ENCODE results near the gene BNC2. TPM values are rescaled to one million over a fixed set of nuclear protein-coding genes. Genes with fewer than 3 reads are reported as not detected.

The BNC2 gene
- total RNA-seq, 1 experiment from 2014 or later: 0.20 TPM

GRCh38 chr9:16593746-16594145 is 276.7 kb downstream of the BNC2 start:
- DNase-seq: no peak
- ChIA-PET CTCF (no interaction called here), POLR2A (no interaction called here)
- peaks cover 5% of the 10 kb centered on the region for H3K27me3 Mint-ChIP-seq (ENCODE audit: insufficient read depth, unreplicated experiment)
- H3K4me1 Mint-ChIP-seq (ENCODE audit: low read depth, unreplicated experiment): no peaks in the 10 kb centered on the region
- no peak overlapping the region for H3K27ac Mint-ChIP-seq (ENCODE audit: unreplicated experiment)
- intact Hi-C loops (cut with micrococcal nuclease; ENCODE audit: unreplicated experiment): no loop called here
- no peak overlapping the region for H3K4me3 ChIP-seq (ENCODE audit: low read depth, low read length)
- H3K36me3 Mint-ChIP-seq (ENCODE audit: insufficient read depth, unreplicated experiment): no peaks in the 10 kb centered on the region
- no peaks in the 10 kb centered on the region for H3K4me1 ChIP-seq
- no peaks in the 10 kb centered on the region for H3K9me3 Mint-ChIP-seq (ENCODE audit: unreplicated experiment)
- H3K9me3 ChIP-seq: no peaks in the 10 kb centered on the region
- H3K36me3 ChIP-seq (ENCODE audit: control insufficient read depth, insufficient read depth, low read length): no peaks in the 10 kb centered on the region
- TF ChIP-seq, protein P1, sequence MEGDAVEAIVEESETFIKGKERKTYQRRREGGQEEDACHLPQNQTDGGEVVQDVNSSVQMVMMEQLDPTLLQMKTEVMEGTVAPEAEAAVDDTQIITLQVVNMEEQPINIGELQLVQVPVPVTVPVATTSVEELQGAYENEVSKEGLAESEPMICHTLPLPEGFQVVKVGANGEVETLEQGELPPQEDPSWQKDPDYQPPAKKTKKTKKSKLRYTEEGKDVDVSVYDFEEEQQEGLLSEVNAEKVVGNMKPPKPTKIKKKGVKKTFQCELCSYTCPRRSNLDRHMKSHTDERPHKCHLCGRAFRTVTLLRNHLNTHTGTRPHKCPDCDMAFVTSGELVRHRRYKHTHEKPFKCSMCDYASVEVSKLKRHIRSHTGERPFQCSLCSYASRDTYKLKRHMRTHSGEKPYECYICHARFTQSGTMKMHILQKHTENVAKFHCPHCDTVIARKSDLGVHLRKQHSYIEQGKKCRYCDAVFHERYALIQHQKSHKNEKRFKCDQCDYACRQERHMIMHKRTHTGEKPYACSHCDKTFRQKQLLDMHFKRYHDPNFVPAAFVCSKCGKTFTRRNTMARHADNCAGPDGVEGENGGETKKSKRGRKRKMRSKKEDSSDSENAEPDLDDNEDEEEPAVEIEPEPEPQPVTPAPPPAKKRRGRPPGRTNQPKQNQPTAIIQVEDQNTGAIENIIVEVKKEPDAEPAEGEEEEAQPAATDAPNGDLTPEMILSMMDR (IDR thresholded peaks at IDR 0.05; ENCODE audit: insufficient read depth in 1 of 2, low read depth in 1 of 2, low read length in 1 of 2, severe bottlenecking in 1 of 2, unreplicated experiment in 1 of 2): no peak
- H3K27me3 ChIP-seq (replicated peaks; ENCODE audit: control insufficient read depth, insufficient read depth, low read length): no peaks in the 10 kb centered on the region
- H3K4me3 Mint-ChIP-seq (ENCODE audit: unreplicated experiment): no peak overlapping the region
- no TSS peak for BruUV-seq (replicated peaks)

- H3K4me3 Mint-ChIP-seq (ENCODE audit: unreplicated experiment): no peak overlapping the region
- H3K9me3 Mint-ChIP-seq (ENCODE audit: unreplicated experiment): no peaks in the 10 kb centered on the region
- Histone ChIP-seq H3K27me3 (replicated peaks; ENCODE audit: control insufficient read depth, insufficient read depth, low read length) (no peaks in the 10 kb centered on the region), H3K4me1 (no peaks in the 10 kb centered on the region), H3K36me3 (ENCODE audit: control insufficient read depth, insufficient read depth, low read length) (no peaks in the 10 kb centered on the region), H3K9me3 (no peaks in the 10 kb centered on the region), H3K4me3 (ENCODE audit: low read depth, low read length) (no peak overlapping the region)
- intact Hi-C loops (cut with micrococcal nuclease; ENCODE audit: unreplicated experiment): no loop called here
- ChIA-PET POLR2A (no interaction called here), CTCF (no interaction called here)
- no peak overlapping the region for H3K27ac Mint-ChIP-seq (ENCODE audit: unreplicated experiment)
- DNase-seq: no peak
- TF ChIP-seq, protein P1 (IDR thresholded peaks at IDR 0.05; ENCODE audit: insufficient read depth in 1 of 2, low read depth in 1 of 2, low read length in 1 of 2, severe bottlenecking in 1 of 2, unreplicated experiment in 1 of 2): no peak
- no peaks in the 10 kb centered on the region for H3K36me3 Mint-ChIP-seq (ENCODE audit: insufficient read depth, unreplicated experiment)
- H3K27me3 Mint-ChIP-seq (ENCODE audit: insufficient read depth, unreplicated experiment): peaks cover 7% of the 10 kb centered on the region
- H3K4me1 Mint-ChIP-seq (ENCODE audit: low read depth, unreplicated experiment): no peaks in the 10 kb centered on the region
- BruUV-seq (replicated peaks): no TSS peak
Measured at GRCh38 chr9:16591092-16591491, 279.4 kb downstream of the BNC2 start.

- Mint-ChIP-seq H3K27ac (ENCODE audit: unreplicated experiment) (no peak overlapping the region), H3K36me3 (ENCODE audit: insufficient read depth, unreplicated experiment) (no peaks in the 10 kb centered on the region), H3K27me3 (ENCODE audit: insufficient read depth, unreplicated experiment) (peaks cover 3% of the 10 kb centered on the region), H3K4me3 (ENCODE audit: unreplicated experiment) (no peak overlapping the region), H3K4me1 (ENCODE audit: low read depth, unreplicated experiment) (no peaks in the 10 kb centered on the region), H3K9me3 (ENCODE audit: unreplicated experiment) (no peaks in the 10 kb centered on the region)
- ChIA-PET POLR2A (no interaction called here), CTCF (no interaction called here)
- TF ChIP-seq, protein P1 (IDR thresholded peaks at IDR 0.05; ENCODE audit: insufficient read depth in 1 of 2, low read depth in 1 of 2, low read length in 1 of 2, severe bottlenecking in 1 of 2, unreplicated experiment in 1 of 2): no peak
- no peak overlapping the region for H3K4me3 ChIP-seq (ENCODE audit: low read depth, low read length)
- DNase-seq: no peak
- no peaks in the 10 kb centered on the region for H3K27me3 ChIP-seq (replicated peaks; ENCODE audit: control insufficient read depth, insufficient read depth, low read length)
- intact Hi-C loops (cut with micrococcal nuclease; ENCODE audit: unreplicated experiment): no loop called here
- no TSS peak for BruUV-seq (replicated peaks)
- H3K4me1 ChIP-seq: no peaks in the 10 kb centered on the region
- no peaks in the 10 kb centered on the region for H3K36me3 ChIP-seq (ENCODE audit: control insufficient read depth, insufficient read depth, low read length)
- H3K9me3 ChIP-seq: no peaks in the 10 kb centered on the region
Measured at GRCh38 chr9:16585591-16585990, 284.9 kb downstream of the BNC2 start.

Measured in Caco-2 (cell line).